Vagina (tissue), 2 donors: ENCODE measurements around the gene CBFA2T3.

Source experiments
- CTCF ChIP-seq, 3 experiments: fragments of 450-650 bp in 2 of 3; fragments of 200-600 bp in 1 of 3; sonication (generic) in 1 of 3; IDR thresholded peaks; one replicate each; pipeline ENCODE4 v1.5.1; 2017 to 2019; ENCODE audit warnings: antibody characterized with exemption in 3 of 3, mild to moderate bottlenecking in 2 of 3, moderate library complexity in 2 of 3
- POLR2A ChIP-seq, 2 donors: fragments of 450-650 bp; IDR thresholded peaks; one replicate each; pipeline ENCODE4 v1.6.1; 2017; ENCODE audit warnings: antibody characterized with exemption in 2 of 2, mild to moderate bottlenecking in 2 of 2, moderate library complexity in 2 of 2
- POLR2AphosphoS5 ChIP-seq, 2 donors: sonication (generic); formaldehyde crosslinking; IDR thresholded peaks; one replicate each; pipeline ENCODE4 v1.9.0; 2017; ENCODE audit warnings: antibody characterized with exemption in 2 of 2, mild to moderate bottlenecking in 2 of 2, low read depth in 1 of 2; ENCODE audit not compliant: insufficient read depth in 1 of 2

GRCh38 chr16:89012622-89012995, 35.6 kb upstream of the CBFA2T3 start:
- TF ChIP-seq CTCF (IDR thresholded peaks at IDR 0.05) (no peak), POLR2A (IDR thresholded peaks at IDR 0.05) (no peak), POLR2AphosphoS5 (IDR thresholded peaks at IDR 0.05; ENCODE audit: insufficient read depth in 1 of 2, low read depth in 1 of 2) (no peak)
